HL-60 (cell line): ENCODE measurements around the gene BTBD17.

Source experiments
- CTCF ChIP-seq: IDR thresholded peaks from one replicate; pipeline ENCODE4 v1.5.1; 2011; ENCODE audit warnings: low read length, control low read depth, inconsistent platforms; ENCODE audit not compliant: insufficient read depth
- GABPA ChIP-seq: IDR thresholded peaks from 2 replicates; pipeline ENCODE4 v1.6.1; 2012; ENCODE audit warnings: low read depth
- POLR2AphosphoS5 ChIP-seq: IDR thresholded peaks from 2 replicates; pipeline ENCODE4 v1.6.1; 2012; ENCODE audit warnings: low read depth
- SPI1 ChIP-seq: IDR thresholded peaks from 2 replicates; pipeline ENCODE4 v1.6.1; 2012; ENCODE audit warnings: low read depth, mild to moderate bottlenecking, borderline replicate concordance
- TF ChIP-seq, protein P1 (sequence below): IDR thresholded peaks from 2 replicates; pipeline ENCODE4 v1.6.1; 2012; ENCODE audit warnings: low read depth; ENCODE audit not compliant: insufficient replicate concordance

GRCh38 chr17:74337834-74338500 is 23.7 kb downstream of the BTBD17 start:
- TF ChIP-seq CTCF (no peak), POLR2AphosphoS5 (no peak), GABPA (no peak), SPI1 (no peak)
- TF ChIP-seq, protein P1, sequence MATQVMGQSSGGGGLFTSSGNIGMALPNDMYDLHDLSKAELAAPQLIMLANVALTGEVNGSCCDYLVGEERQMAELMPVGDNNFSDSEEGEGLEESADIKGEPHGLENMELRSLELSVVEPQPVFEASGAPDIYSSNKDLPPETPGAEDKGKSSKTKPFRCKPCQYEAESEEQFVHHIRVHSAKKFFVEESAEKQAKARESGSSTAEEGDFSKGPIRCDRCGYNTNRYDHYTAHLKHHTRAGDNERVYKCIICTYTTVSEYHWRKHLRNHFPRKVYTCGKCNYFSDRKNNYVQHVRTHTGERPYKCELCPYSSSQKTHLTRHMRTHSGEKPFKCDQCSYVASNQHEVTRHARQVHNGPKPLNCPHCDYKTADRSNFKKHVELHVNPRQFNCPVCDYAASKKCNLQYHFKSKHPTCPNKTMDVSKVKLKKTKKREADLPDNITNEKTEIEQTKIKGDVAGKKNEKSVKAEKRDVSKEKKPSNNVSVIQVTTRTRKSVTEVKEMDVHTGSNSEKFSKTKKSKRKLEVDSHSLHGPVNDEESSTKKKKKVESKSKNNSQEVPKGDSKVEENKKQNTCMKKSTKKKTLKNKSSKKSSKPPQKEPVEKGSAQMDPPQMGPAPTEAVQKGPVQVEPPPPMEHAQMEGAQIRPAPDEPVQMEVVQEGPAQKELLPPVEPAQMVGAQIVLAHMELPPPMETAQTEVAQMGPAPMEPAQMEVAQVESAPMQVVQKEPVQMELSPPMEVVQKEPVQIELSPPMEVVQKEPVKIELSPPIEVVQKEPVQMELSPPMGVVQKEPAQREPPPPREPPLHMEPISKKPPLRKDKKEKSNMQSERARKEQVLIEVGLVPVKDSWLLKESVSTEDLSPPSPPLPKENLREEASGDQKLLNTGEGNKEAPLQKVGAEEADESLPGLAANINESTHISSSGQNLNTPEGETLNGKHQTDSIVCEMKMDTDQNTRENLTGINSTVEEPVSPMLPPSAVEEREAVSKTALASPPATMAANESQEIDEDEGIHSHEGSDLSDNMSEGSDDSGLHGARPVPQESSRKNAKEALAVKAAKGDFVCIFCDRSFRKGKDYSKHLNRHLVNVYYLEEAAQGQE, result no peak
